HG03103 (cell line): ENCODE results near the gene PPHLN1.

Source experiments
- ATAC-seq: cut with Tn5 transposase; IDR thresholded peaks from one replicate; pipeline ENCODE4 v1.9.1; 2021; ENCODE audit warnings: low read depth; ENCODE audit not compliant: unreplicated experiment

The PPHLN1 gene

GRCh38 chr12:42325653-42326474, at the start of gene PPHLN1, which contains the start of gene ZCRB1:
PPHLN1 (plus strand) TSS chr12:42326167; CDS start chr12:42335903, 9,736 bp downstream.
ZCRB1 (minus strand) TSS chr12:42326094; CDS start chr12:42324102, 1,992 bp downstream.
- ATAC-seq, result peak; percentile 93

GRCh38 chr12:42277396-42278127, 48.4 kb upstream of the PPHLN1 start:
- no peak for ATAC-seq

- no peak for ATAC-seq
Measured at GRCh38 chr12:42278128-42278510, 47.8 kb upstream of the PPHLN1 start.

GRCh38 chr12:42281278-42281677, 44.7 kb upstream of the PPHLN1 start:
- no peak for ATAC-seq

- ATAC-seq, result no peak
Measured at GRCh38 chr12:42281844-42282243, 44.1 kb upstream of the PPHLN1 start.

- ATAC-seq, result no peak
Measured at GRCh38 chr12:42282294-42282693, 43.7 kb upstream of the PPHLN1 start.

- ATAC-seq, result no peak
Measured at GRCh38 chr12:42283739-42284138, 42.2 kb upstream of the PPHLN1 start.

- no peak for ATAC-seq
Measured at GRCh38 chr12:42284157-42284556, 41.8 kb upstream of the PPHLN1 start.

- no peak for ATAC-seq
Measured at GRCh38 chr12:42284876-42285275, 41.1 kb upstream of the PPHLN1 start.

- ATAC-seq, result no peak
Measured at GRCh38 chr12:42285431-42285830, 40.5 kb upstream of the PPHLN1 start.

- ATAC-seq, result no peak
Measured at GRCh38 chr12:42286741-42287140, 39.2 kb upstream of the PPHLN1 start.

- ATAC-seq, result no peak
Measured at GRCh38 chr12:42288544-42288943, 37.4 kb upstream of the PPHLN1 start.

GRCh38 chr12:42291680-42292079, 34.3 kb upstream of the PPHLN1 start:
- ATAC-seq, result no peak

GRCh38 chr12:42296503-42297109, 29.4 kb upstream of the PPHLN1 start:
- ATAC-seq, result no peak

- ATAC-seq, result no peak
Measured at GRCh38 chr12:42298887-42299286, 27.1 kb upstream of the PPHLN1 start.

GRCh38 chr12:42299392-42300308, 26.3 kb upstream of the PPHLN1 start:
- ATAC-seq, result peak; percentile 88

GRCh38 chr12:42306297-42306696, 19.7 kb upstream of the PPHLN1 start:
- no peak for ATAC-seq

GRCh38 chr12:42308390-42308789, 17.6 kb upstream of the PPHLN1 start:
- no peak for ATAC-seq

- no peak for ATAC-seq
Measured at GRCh38 chr12:42309996-42310395, 16.0 kb upstream of the PPHLN1 start.

GRCh38 chr12:42315108-42315507, 10.9 kb upstream of the PPHLN1 start:
- ATAC-seq, result no peak
